Spleen (tissue), 11 donors: ENCODE results near the gene SIK3. TPM values are rescaled to one million over a fixed set of nuclear protein-coding genes. Genes with fewer than 3 reads are reported as not detected.

ENCODE experiments used
- DNase-seq: peaks from one replicate; pipeline ENCODE4 v3.0.0-alpha.2; 2020
- H3K27ac ChIP-seq, 8 donors: fragments of 200-600 bp; sonication (generic) in 7 of 8; 1 replicate in 4 of 8; 2 replicates in 4 of 8; pipeline versions ENCODE4 v1.5.0 to v1.8.0; 2016 to 2021; ENCODE audit warnings: inconsistent platforms in 4 of 8, mild to moderate bottlenecking in 4 of 8, moderate library complexity in 1 of 8
- H3K27me3 ChIP-seq, 7 donors: fragments of 200-600 bp; sonication (generic) in 6 of 7; replicated peaks in 1 of 7; 1 replicate in 4 of 7; 2 replicates in 3 of 7; pipeline versions ENCODE4 v1.5.0 to v1.8.0; 2016 to 2021; ENCODE audit warnings: inconsistent platforms in 3 of 7, mild to moderate bottlenecking in 1 of 7
- H3K36me3 ChIP-seq, 6 donors: fragments of 200-600 bp; sonication (generic) in 5 of 6; 1 replicate in 4 of 6; 2 replicates in 2 of 6; pipeline versions ENCODE4 v1.5.0 to v1.8.0; 2016 to 2021; ENCODE audit warnings: inconsistent platforms in 2 of 6
- H3K4me1 ChIP-seq, 6 donors: fragments of 200-600 bp; sonication (generic) in 5 of 6; 1 replicate in 3 of 6; 2 replicates in 3 of 6; pipeline versions ENCODE4 v1.5.0 to v1.8.0; 2016 to 2021; ENCODE audit warnings: inconsistent platforms in 3 of 6
- H3K4me3 ChIP-seq, 8 donors: fragments of 200-600 bp; sonication (generic) in 7 of 8; 1 replicate in 4 of 8; 2 replicates in 4 of 8; pipeline versions ENCODE4 v1.5.0 to v1.8.0; 2016 to 2021; ENCODE audit warnings: inconsistent platforms in 4 of 8, mild to moderate bottlenecking in 4 of 8, moderate library complexity in 2 of 8
- H3K9me3 ChIP-seq, 8 donors: fragments of 200-600 bp; sonication (generic) in 7 of 8; 1 replicate in 4 of 8; 2 replicates in 4 of 8; pipeline versions ENCODE4 v1.5.0 to v1.8.0; 2016 to 2021; ENCODE audit warnings: inconsistent platforms in 4 of 8
- POLR2A ChIP-seq, 3 donors: fragments of 450-650 bp; IDR thresholded peaks; one replicate each; pipeline ENCODE4 v1.5.1; 2017; ENCODE audit warnings: antibody characterized with exemption in 3 of 3, mild to moderate bottlenecking in 1 of 3
- POLR2AphosphoS5 ChIP-seq, 3 donors: sonication (generic); formaldehyde crosslinking; IDR thresholded peaks; one replicate each; pipeline ENCODE4 v1.5.1; 2017; ENCODE audit warnings: antibody characterized with exemption in 3 of 3
- WGBS, 5 donors: extraction: QIAGEN DNeasy Blood & Tissue Kit in 3 of 5; methylation state at CpG; one replicate each; pipeline versions ENCODE4 v1.1.5 to v1.1.7; 2013 to 2018; 5-methylcytosine and 5-hydroxymethylcytosine counted together
- intact Hi-C: fragments of 100-400 bp; cut with DNase I; formaldehyde crosslinking; loops from one replicate; pipeline ENCODE4 v1.15.0; 2023; ENCODE audit warnings: low total_unique reads
- polyA plus RNA-seq, 3 donors: library from polyadenylated mRNA; stranded (reverse); fragments of 200-250 nt; gene quantifications; one replicate each; pipeline ENCODE4 v1.2.1, GENCODE V29; 2013
- small RNA-seq, 4 donors: library from RNA; depleted of rRNA; stranded (forward); fragments of <200 nt; gene quantifications; one replicate each; pipeline ENCODE3, GENCODE V24; 2016
- total RNA-seq, 7 donors: library from RNA; depleted of rRNA in 3 of 7; stranded (reverse); fragments of >200 nt in 3 of 7; fragmentation: NEBNext Ultra II Directional in 4 of 7; extraction: Animal tissue kit (Norgen Biotek cat#: 25700) in 4 of 7; gene quantifications; one replicate each; pipeline versions ENCODE4 v1.1.0 to v1.2.1, GENCODE V29; 2016 to 2021
- TF ChIP-seq, protein P1 (sequence below), 11 experiments: fragments of 200-600 bp in 7 of 11; fragments of 450-650 bp in 4 of 11; sonication (generic) in 4 of 11; IDR thresholded peaks in 8 of 11; conservative IDR thresholded peaks in 3 of 11; 1 replicate in 7 of 11; 2 replicates in 4 of 11; pipeline versions ENCODE4 v1.4.0 to v1.8.0; 2016 to 2021; ENCODE audit warnings: antibody characterized with exemption in 11 of 11, inconsistent platforms in 4 of 11, mild to moderate bottlenecking in 1 of 11
- donor health status: healthy with polysubstance abuse.
- donor health status: DM: no; HTN: no; CAD: no; lungs with moderate emphysema.
- donor health status: DM: no; HTN: no; CAD: no.
- donor health status: Bipolar disorder and iron deficiency.
- donor health status: healthy.
- donor health status: DM: no; HTN: no; CAD: no.
- donor health status: DM: yes; HTN: yes; CAD: no.

SIK3 gene
- total and polyA plus RNA-seq, 10 donors = 7.8 to 112 (median 67.6) TPM

DNA sequence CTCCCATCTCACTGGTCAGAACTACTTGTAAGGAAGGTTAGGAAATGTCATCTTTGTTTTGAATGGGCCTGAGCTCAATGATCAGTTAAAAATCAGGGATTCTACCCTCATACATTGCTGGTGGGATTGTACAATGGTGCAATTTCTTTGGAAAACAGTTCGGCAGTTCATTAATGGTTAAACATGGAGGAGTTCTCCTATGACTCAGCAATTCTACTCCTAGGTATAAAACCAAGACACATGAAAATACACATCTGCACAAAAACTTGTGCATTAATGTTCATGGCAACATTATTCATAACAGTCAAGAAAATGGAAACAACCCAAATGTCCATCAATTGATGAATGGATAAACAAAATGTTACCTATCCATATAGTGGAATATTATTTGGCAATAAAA lies 301.7 kb downstream of the SIK3 start:
- no peak for DNase-seq
- Histone ChIP-seq H3K4me1 (peaks cover 0 to 4% (median 2%) of the 10 kb centered on the region in 6 donors), H3K27me3 (peaks cover 0 to 3% (median 0%) of the 10 kb centered on the region in 7 donors), H3K36me3 (no peaks in the 10 kb centered on the region), H3K27ac (no peak overlapping the region), H3K4me3 (no peak overlapping the region), H3K9me3 (no peaks in the 10 kb centered on the region)
- TF ChIP-seq POLR2A (IDR thresholded peaks at IDR 0.05) (no peak), POLR2AphosphoS5 (IDR thresholded peaks at IDR 0.05) (no peak)
- TF ChIP-seq, protein P1, sequence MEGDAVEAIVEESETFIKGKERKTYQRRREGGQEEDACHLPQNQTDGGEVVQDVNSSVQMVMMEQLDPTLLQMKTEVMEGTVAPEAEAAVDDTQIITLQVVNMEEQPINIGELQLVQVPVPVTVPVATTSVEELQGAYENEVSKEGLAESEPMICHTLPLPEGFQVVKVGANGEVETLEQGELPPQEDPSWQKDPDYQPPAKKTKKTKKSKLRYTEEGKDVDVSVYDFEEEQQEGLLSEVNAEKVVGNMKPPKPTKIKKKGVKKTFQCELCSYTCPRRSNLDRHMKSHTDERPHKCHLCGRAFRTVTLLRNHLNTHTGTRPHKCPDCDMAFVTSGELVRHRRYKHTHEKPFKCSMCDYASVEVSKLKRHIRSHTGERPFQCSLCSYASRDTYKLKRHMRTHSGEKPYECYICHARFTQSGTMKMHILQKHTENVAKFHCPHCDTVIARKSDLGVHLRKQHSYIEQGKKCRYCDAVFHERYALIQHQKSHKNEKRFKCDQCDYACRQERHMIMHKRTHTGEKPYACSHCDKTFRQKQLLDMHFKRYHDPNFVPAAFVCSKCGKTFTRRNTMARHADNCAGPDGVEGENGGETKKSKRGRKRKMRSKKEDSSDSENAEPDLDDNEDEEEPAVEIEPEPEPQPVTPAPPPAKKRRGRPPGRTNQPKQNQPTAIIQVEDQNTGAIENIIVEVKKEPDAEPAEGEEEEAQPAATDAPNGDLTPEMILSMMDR (IDR thresholded peaks at IDR 0.05 in 8 of 11, conservative IDR thresholded peaks at IDR 0.05 in 3 of 11) = no peak
- intact Hi-C loops = no loop called here
- WGBS, 5 donors = 64 to 90% (median 80%) methylated on average over 1 of the region's 1 CpG

DNA sequence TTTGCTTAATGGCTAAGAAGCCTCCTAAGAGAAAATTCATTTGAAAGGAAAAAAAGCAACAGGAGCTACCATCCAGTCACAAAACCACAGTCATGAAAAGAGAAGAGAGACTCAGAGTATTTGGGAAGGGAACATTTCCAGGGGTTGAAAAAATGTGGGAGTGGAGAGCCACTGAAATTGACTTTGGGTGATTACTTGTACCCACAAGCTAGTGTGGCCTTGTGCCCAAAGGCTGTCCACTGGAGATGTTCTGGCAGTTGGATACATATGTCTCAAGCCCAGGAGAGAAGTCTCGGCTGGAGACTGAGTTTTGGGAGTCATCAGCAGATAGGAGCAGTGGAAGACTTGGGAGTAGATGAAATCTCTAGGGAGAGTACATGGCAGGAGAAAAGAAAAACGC lies 303.4 kb downstream of the SIK3 start:
- H3K36me3 ChIP-seq = no peaks in the 10 kb centered on the region
- WGBS, 5 donors = 79 to 94% (median 84%) methylated on average over 2 of the region's 2 CpGs
- no peak overlapping the region for H3K4me3 ChIP-seq
- peaks cover 0 to 15% (median 10%) of the 10 kb centered on the region in 6 donors for H3K4me1 ChIP-seq
- H3K27ac ChIP-seq = no peak overlapping the region
- H3K9me3 ChIP-seq = no peaks in the 10 kb centered on the region
- DNase-seq = no peak
- peaks cover 0 to 19% (median 0%) of the 10 kb centered on the region in 7 donors for H3K27me3 ChIP-seq
- intact Hi-C loops = no loop called here
- TF ChIP-seq POLR2A (IDR thresholded peaks at IDR 0.05) (no peak), POLR2AphosphoS5 (IDR thresholded peaks at IDR 0.05) (no peak)
- TF ChIP-seq, protein P1 (IDR thresholded peaks at IDR 0.05 in 8 of 11, conservative IDR thresholded peaks at IDR 0.05 in 3 of 11) = no peak

DNA sequence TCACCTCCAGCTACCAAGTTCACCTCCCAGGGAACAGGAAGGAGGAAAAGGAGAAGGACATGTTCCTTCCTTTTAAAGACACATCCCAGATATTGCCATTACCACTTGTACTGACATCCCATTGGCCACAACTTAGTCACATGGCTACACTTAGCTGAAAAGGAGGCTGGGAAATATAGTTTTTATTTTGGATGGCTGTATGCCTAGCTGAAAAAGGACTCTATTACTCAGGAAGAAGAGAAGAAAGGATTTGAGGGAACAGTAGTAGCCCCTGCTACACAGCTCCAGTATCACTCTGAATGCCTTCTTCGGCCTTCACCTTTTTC lies 304.5 kb downstream of the SIK3 start:
- TF ChIP-seq POLR2AphosphoS5 (IDR thresholded peaks at IDR 0.05) (no peak), POLR2A (IDR thresholded peaks at IDR 0.05) (no peak)
- TF ChIP-seq, protein P1 (IDR thresholded peaks at IDR 0.05 in 8 of 11, conservative IDR thresholded peaks at IDR 0.05 in 3 of 11) = no peak
- 92 to 100% (median 96%) methylated on average over 1 of the region's 1 CpG for WGBS, 5 donors

More for the DNA sequence above, 304.5 kb downstream of the SIK3 start:
- no peak for DNase-seq
- no peaks in the 10 kb centered on the region for H3K36me3 ChIP-seq
- no peak overlapping the region for H3K27ac ChIP-seq
- no peaks in the 10 kb centered on the region for H3K9me3 ChIP-seq
- H3K4me3 ChIP-seq = no peak overlapping the region
- intact Hi-C loops = no loop called here
- H3K4me1 ChIP-seq = peaks cover 0 to 18% (median 11%) of the 10 kb centered on the region in 6 donors
- peaks cover 0 to 19% (median 0%) of the 10 kb centered on the region in 7 donors for H3K27me3 ChIP-seq

Small RNA genes within 50 kb of the gene (small RNA-seq; reads per million reads assigned to genes)
- gene AP000936.3 = 0 reads per million in 4 donors
- gene RNY4P6 = 1.4 to 2.1 (median 2.0) reads per million in 4 donors

Other genes with a start within 250 kb of the SIK3 start
- gene PAFAH1B2, start 45.9 kb upstream of the SIK3 start, total RNA-seq = 10 to 100 TPM; 58.6 to 80.4 (median 67.2) TPM
- gene PAFAH1B2, start 45.9 kb upstream of the SIK3 start, polyA plus RNA-seq = 10 to 100 TPM; 14.3 to 28.3 (median 16.2) TPM
- 10 to 100 TPM; 40.3 to 83.8 (median 58.3) TPM for gene SIDT2, start 80.3 kb upstream of the SIK3 start, total RNA-seq
- gene SIDT2, start 80.3 kb upstream of the SIK3 start, polyA plus RNA-seq = 10 to 100 TPM; 21.3 to 36.0 (median 24.0) TPM
- gene TAGLN, start 100.9 kb upstream of the SIK3 start, total RNA-seq = 1,000 to 10,000 TPM in 1 of 7 donors, 100 to 1,000 TPM in 6; 117 to 1,088 (median 328) TPM
- 100 to 1,000 TPM; 247 to 807 (median 469) TPM for gene TAGLN, start 100.9 kb upstream of the SIK3 start, polyA plus RNA-seq
- gene PCSK7, start 133.6 kb upstream of the SIK3 start, total RNA-seq = 100 to 1,000 TPM in 5 of 7 donors, 10 to 100 TPM in 2; 92.6 to 152 (median 117) TPM
- gene PCSK7, start 133.6 kb upstream of the SIK3 start, polyA plus RNA-seq = 10 to 100 TPM; 27.3 to 53.4 (median 52.3) TPM
- gene RNF214, start 134.2 kb upstream of the SIK3 start, total RNA-seq = 10 to 100 TPM; 13.1 to 29.6 (median 20.9) TPM
- 1 to 10 TPM; 5.6 to 9.9 (median 6.7) TPM for gene RNF214, start 134.2 kb upstream of the SIK3 start, polyA plus RNA-seq
- 10 to 100 TPM in 4 of 7 donors, 1 to 10 TPM in 3; 4.8 to 12.1 (median 10.3) TPM for gene BACE1-AS, start 192.9 kb upstream of the SIK3 start, total RNA-seq
- 1 to 10 TPM; 3.9 to 5.8 (median 4.1) TPM for gene BACE1-AS, start 192.9 kb upstream of the SIK3 start, polyA plus RNA-seq
- gene BACE1, start 217.8 kb upstream of the SIK3 start, total RNA-seq = 10 to 100 TPM; 11.8 to 31.7 (median 19.6) TPM
- 1 to 10 TPM; 2.1 to 4.0 (median 2.6) TPM for gene BACE1, start 217.8 kb upstream of the SIK3 start, polyA plus RNA-seq
- 10 to 100 TPM; 21.2 to 48.3 (median 34.8) TPM for gene CEP164, start 229.4 kb upstream of the SIK3 start, total RNA-seq
- gene CEP164, start 229.4 kb upstream of the SIK3 start, polyA plus RNA-seq = 10 to 100 TPM in 2 of 3 donors, 1 to 10 TPM in 1; 6.6 to 17.9 (median 12.1) TPM